CD14-positive monocyte (primary cell): Measurements from ENCODE around the gene TRAM2. TPM values are rescaled to one million over a fixed set of nuclear protein-coding genes. Genes with fewer than 3 reads are reported as not detected.

ENCODE experiments used
- DNase-seq, 3 donors: peaks; one replicate each; pipeline ENCODE4 v3.0.0-alpha.2; 2011 to 2022
- H2AFZ ChIP-seq: 2 replicates; pipeline ENCODE4 v1.6.0; 2012; ENCODE audit warnings: mild to moderate bottlenecking, low read depth, low read length, inconsistent platforms; ENCODE audit not compliant: insufficient read depth, poor library complexity, severe bottlenecking
- H3K27ac ChIP-seq, 2 donors: 1 replicate in 1 of 2; 2 replicates in 1 of 2; pipeline ENCODE4 v1.5.1; 2012 to 2013; ENCODE audit warnings: low read length in 2 of 2, control low read depth in 1 of 2, inconsistent platforms in 1 of 2, low read depth in 1 of 2, mild to moderate bottlenecking in 1 of 2
- H3K27me3 ChIP-seq, 2 donors: one replicate each; pipeline versions ENCODE4 v1.6.0 to v1.6.1; 2011 to 2013; ENCODE audit warnings: low read length in 2 of 2; ENCODE audit not compliant: control insufficient read depth in 2 of 2, insufficient read depth in 2 of 2
- H3K36me3 ChIP-seq, 2 donors: replicated peaks in 1 of 2; 1 replicate in 1 of 2; 2 replicates in 1 of 2; pipeline versions ENCODE4 v1.5.1 to v1.6.1; 2012 to 2013; ENCODE audit warnings: low read length in 2 of 2, control low read depth in 1 of 2, inconsistent platforms in 1 of 2, mild to moderate bottlenecking in 1 of 2; ENCODE audit not compliant: insufficient read depth in 2 of 2, control insufficient read depth in 1 of 2
- H3K4me1 ChIP-seq, 2 donors: 1 replicate in 1 of 2; 2 replicates in 1 of 2; pipeline versions ENCODE4 v1.5.1 to v1.6.1; 2012 to 2013; ENCODE audit warnings: low read length in 2 of 2, control low read depth in 1 of 2, inconsistent platforms in 1 of 2, mild to moderate bottlenecking in 1 of 2, moderate library complexity in 1 of 2; ENCODE audit not compliant: insufficient read depth in 2 of 2, control insufficient read depth in 1 of 2
- H3K4me2 ChIP-seq: replicated peaks from 2 replicates; pipeline ENCODE3; 2012; ENCODE audit warnings: low read length, moderate library complexity, mild to moderate bottlenecking; ENCODE audit not compliant: poor library complexity, severe bottlenecking; ENCODE audit errors: extremely low read depth
- H3K4me3 ChIP-seq, 3 experiments: fragments of 200-600 bp in 1 of 3; sonication (generic) in 1 of 3; replicated peaks in 1 of 3; 1 replicate in 2 of 3; 2 replicates in 1 of 3; pipeline ENCODE4 v1.5.1; 2011 to 2013; ENCODE audit warnings: low read length in 3 of 3, mild to moderate bottlenecking in 3 of 3, control low read depth in 2 of 3, low read depth in 2 of 3, inconsistent platforms in 1 of 3, moderate library complexity in 1 of 3
- H3K79me2 ChIP-seq: 2 replicates; pipeline ENCODE4 v1.6.0; 2012; ENCODE audit warnings: mild to moderate bottlenecking, control low read depth, inconsistent platforms, low read length, moderate library complexity; ENCODE audit not compliant: insufficient read depth
- H3K9ac ChIP-seq: 2 replicates; pipeline ENCODE4 v1.6.0; 2017; ENCODE audit warnings: low read length, mild to moderate bottlenecking; ENCODE audit not compliant: insufficient read depth, poor library complexity, severe bottlenecking
- H3K9me3 ChIP-seq, 2 donors: replicated peaks in 1 of 2; 1 replicate in 1 of 2; 2 replicates in 1 of 2; pipeline versions ENCODE4 v1.5.1 to v1.6.1; 2012 to 2013; ENCODE audit warnings: low read length in 2 of 2, control low read depth in 1 of 2; ENCODE audit not compliant: control insufficient read depth in 1 of 2, insufficient read depth in 1 of 2
- H4K20me1 ChIP-seq: 2 replicates; pipeline ENCODE4 v1.6.0; 2012; ENCODE audit warnings: mild to moderate bottlenecking, low read length, control low read depth, moderate library complexity; ENCODE audit not compliant: insufficient read depth
- H3K27ac Mint-ChIP-seq, 7 donors: one replicate each; pipeline ENCODE4 v1.8.0; 2020; ENCODE audit warnings: mild to moderate bottlenecking in 7 of 7, mixed read lengths in 7 of 7, moderate library complexity in 6 of 7, inconsistent platforms in 2 of 7
- H3K27me3 Mint-ChIP-seq, 3 donors: one replicate each; pipeline ENCODE4 v1.8.0; 2021 to 2022; ENCODE audit warnings: low read depth in 3 of 3, mild to moderate bottlenecking in 3 of 3, mixed read lengths in 3 of 3, moderate library complexity in 3 of 3, inconsistent platforms in 1 of 3
- H3K36me3 Mint-ChIP-seq, 2 donors: one replicate each; pipeline ENCODE4 v1.8.0; 2020; ENCODE audit warnings: mixed read lengths in 2 of 2, inconsistent platforms in 1 of 2, mild to moderate bottlenecking in 1 of 2
- H3K4me1 Mint-ChIP-seq: one replicate; pipeline ENCODE4 v1.8.0; 2020; ENCODE audit warnings: mild to moderate bottlenecking, mixed read lengths
- H3K4me3 Mint-ChIP-seq, 2 donors: one replicate each; pipeline ENCODE4 v1.8.0; 2020; ENCODE audit warnings: mild to moderate bottlenecking in 2 of 2, mixed read lengths in 2 of 2, moderate library complexity in 1 of 2
- H3K9me3 Mint-ChIP-seq, 7 donors: one replicate each; pipeline ENCODE4 v1.8.0; 2020 to 2022; ENCODE audit warnings: mixed read lengths in 7 of 7, mild to moderate bottlenecking in 6 of 7, moderate library complexity in 6 of 7, inconsistent platforms in 2 of 7
- CTCF ChIP-seq: fragments of 200-600 bp; IDR thresholded peaks from one replicate; pipeline ENCODE4 v1.8.0; 2022; ENCODE audit warnings: antibody characterized with exemption, mild to moderate bottlenecking
- WGBS: methylation state at CpG from one replicate; pipeline ENCODE4 v1.1.5; 2013; ENCODE audit warnings: missing lambda C conversion rate; ENCODE audit not compliant: insufficient coverage; 5-methylcytosine and 5-hydroxymethylcytosine counted together
- intact Hi-C, 2 donors: fragments of 100-400 bp; cut with micrococcal nuclease; formaldehyde crosslinking; loops; one replicate each; pipeline versions ENCODE4 v1.15.0 to v1.15.1; 2023
- polyA plus RNA-seq, 3 donors: library from polyadenylated mRNA; depleted of rRNA in 1 of 3; unstranded in 2 of 3; stranded (reverse) in 1 of 3; fragments of 300-500 nt in 2 of 3; fragments of >200 nt in 1 of 3; fragmentation: Illumina TruSeq in 2 of 3; gene quantifications; 1 replicate in 2 of 3; 2 replicates in 1 of 3; pipeline ENCODE4 v1.2.3, GENCODE V29; 2012 to 2021

TRAM2 gene
- polyA plus RNA-seq, 3 donors, result 4.7 to 11.7 (median 5.9) TPM

DNA sequence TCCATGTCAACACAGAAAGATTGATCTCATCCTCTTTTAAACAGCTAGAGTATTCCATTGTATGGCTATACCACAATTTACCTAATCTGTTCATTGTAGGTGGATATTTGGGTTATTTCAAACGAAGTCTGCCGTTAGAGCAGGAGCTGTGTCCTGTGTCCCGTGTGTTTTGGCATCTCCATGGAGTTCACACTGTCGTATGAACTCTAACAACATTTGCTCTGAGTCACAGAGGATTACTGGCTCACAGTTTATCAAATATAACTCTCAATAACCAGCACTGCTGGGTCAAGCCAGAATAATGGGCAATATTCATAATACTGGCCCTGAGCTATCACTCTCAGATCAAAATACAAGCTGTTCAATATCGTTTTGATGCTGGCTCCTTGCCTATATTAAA, 16.4 kb downstream of the TRAM2 start:
- H4K20me1 ChIP-seq, result peaks cover 66% of the 10 kb centered on the region
- H3K36me3 ChIP-seq, result peaks cover 0 to 15% of the 10 kb centered on the region in 2 donors
- H3K9me3 ChIP-seq, result no peaks in the 10 kb centered on the region
- WGBS, result 100% methylated on average over 3 of the region's 5 CpGs
- Mint-ChIP-seq H3K27ac (no peak overlapping the region), H3K4me1 (peaks cover 19% of the 10 kb centered on the region), H3K9me3 (no peaks in the 10 kb centered on the region), H3K4me3 (no peak overlapping the region), H3K36me3 (peaks cover 17 to 19% of the 10 kb centered on the region in 2 donors), H3K27me3 (peaks cover 0 to 4% (median 2%) of the 10 kb centered on the region in 3 donors)
- H3K27ac ChIP-seq, result no peak overlapping the region
- H3K79me2 ChIP-seq, result peaks cover 92% of the 10 kb centered on the region
- no peak for DNase-seq
- H3K4me3 ChIP-seq, result no peak overlapping the region
- H3K4me1 ChIP-seq, result no peaks in the 10 kb centered on the region
- H3K4me2 ChIP-seq, result no peak overlapping the region
- no peak overlapping the region for H3K9ac ChIP-seq
- intact Hi-C loops, result no loop called here
- H3K27me3 ChIP-seq, result no peaks in the 10 kb centered on the region
- TF ChIP-seq CTCF, result no peak
- no peak overlapping the region for H2AFZ ChIP-seq

DNA sequence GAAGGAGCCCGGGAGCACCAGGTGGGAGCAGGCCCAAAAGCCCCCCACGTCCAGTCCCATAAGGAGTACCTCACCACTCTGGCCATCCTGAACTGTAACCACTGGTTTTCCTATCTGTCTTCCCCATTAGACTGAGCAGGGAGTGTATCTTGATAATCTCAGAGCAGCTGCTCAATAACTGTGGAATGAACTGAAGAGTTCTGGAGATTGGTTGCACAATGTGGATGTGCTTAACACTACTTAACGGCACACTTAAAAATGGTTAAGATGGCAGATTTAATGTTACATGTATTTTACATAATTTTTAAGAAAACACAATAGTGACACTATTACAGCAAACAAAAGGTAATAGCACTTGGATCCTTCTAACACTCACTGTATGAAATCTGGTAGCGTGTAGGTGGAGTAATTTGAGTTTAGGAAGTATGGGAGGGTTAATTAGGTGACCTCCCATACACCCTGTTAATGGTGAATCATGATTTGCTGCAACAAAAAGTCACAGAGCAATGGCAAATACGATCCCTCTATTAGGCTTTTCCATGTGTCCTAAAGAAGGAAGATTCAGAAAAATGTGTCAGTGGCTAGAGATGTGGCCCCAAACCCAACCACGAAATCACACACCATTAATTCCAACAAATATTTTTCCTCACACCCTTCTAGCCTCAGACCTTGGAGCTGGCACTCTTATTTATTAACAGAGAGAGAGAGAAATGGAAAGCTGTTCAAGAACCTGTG, 18.4 kb downstream of the TRAM2 start:
- H3K36me3 Mint-ChIP-seq, result peaks cover 14 to 16% of the 10 kb centered on the region in 2 donors
- peaks cover 0 to 6% (median 0%) of the 10 kb centered on the region in 3 donors for H3K27me3 Mint-ChIP-seq
- H4K20me1 ChIP-seq, result peaks cover 62% of the 10 kb centered on the region
- 100% methylated on average over 1 of the region's 6 CpGs for WGBS
- DNase-seq, result no peak
- H3K4me3 Mint-ChIP-seq, result no peak overlapping the region
- H2AFZ ChIP-seq, result no peak overlapping the region
- H3K4me1 Mint-ChIP-seq, result peaks cover 16% of the 10 kb centered on the region
- H3K27me3 ChIP-seq, result no peaks in the 10 kb centered on the region
- H3K9ac ChIP-seq, result no peak overlapping the region
- H3K27ac Mint-ChIP-seq, result peak overlapping the region in 1 of 7 donors; percentile 5
- no peak overlapping the region for H3K4me3 ChIP-seq
- peaks cover 92% of the 10 kb centered on the region for H3K79me2 ChIP-seq
- no peak for TF ChIP-seq CTCF
- no peaks in the 10 kb centered on the region for H3K4me1 ChIP-seq
- no peaks in the 10 kb centered on the region for H3K9me3 ChIP-seq
- peaks cover 0 to 14% of the 10 kb centered on the region in 2 donors for H3K36me3 ChIP-seq
- H3K4me2 ChIP-seq, result no peak overlapping the region
- intact Hi-C loops, result no loop called here
- no peaks in the 10 kb centered on the region for H3K9me3 Mint-ChIP-seq
- peak overlapping the region in 1 of 2 donors; percentile 4 for H3K27ac ChIP-seq
